WTC11 (cell line): ENCODE results near the gene DDI2. TPM values are rescaled to one million over a fixed set of nuclear protein-coding genes. Genes with fewer than 3 reads are reported as not detected.

Experiments used
- ATAC-seq: fragments of 200-7000 bp; cut with Tn5 transposase; 2 replicates; pipeline ENCODE4 v1.10.0; 2021; ENCODE audit warnings: mild to moderate bottlenecking, moderate library complexity
- CTCF ChIA-PET: fragments of 300-600 bp; sonication (Branson Sonifier 250); formaldehyde crosslinking; loops from one replicate; lab custom pipeline; 2021; ENCODE audit warnings: antibody characterized with exemption; lab: Charles Lee
- POLR2A ChIA-PET: fragments of 350-600 bp; sonication (Branson Sonifier 250); formaldehyde crosslinking; loops from one replicate; lab custom pipeline; 2021; ENCODE audit warnings: antibody characterized with exemption; lab: Charles Lee
- DNase-seq: peaks from one replicate; pipeline ENCODE4 v3.0.0; 2021; ENCODE audit warnings: low spot score
- H3K27ac Mint-ChIP-seq: 2 replicates; pipeline ENCODE4 v1.8.0; 2021; ENCODE audit warnings: mixed read lengths
- H3K27me3 Mint-ChIP-seq: 2 replicates; pipeline ENCODE4 v1.8.0; 2021; ENCODE audit warnings: low read depth, mild to moderate bottlenecking, moderate library complexity, mixed read lengths
- H3K36me3 Mint-ChIP-seq: 2 replicates; pipeline ENCODE4 v1.8.0; 2021; ENCODE audit warnings: mixed read lengths
- H3K4me1 Mint-ChIP-seq: 2 replicates; pipeline ENCODE4 v1.8.0; 2022; ENCODE audit warnings: mixed read lengths
- H3K4me3 Mint-ChIP-seq: 2 replicates; pipeline ENCODE4 v1.8.0; 2021; ENCODE audit warnings: mild to moderate bottlenecking, moderate library complexity, mixed read lengths
- H3K9me3 Mint-ChIP-seq: 2 replicates; pipeline ENCODE4 v1.8.0; 2021; ENCODE audit warnings: mixed read lengths
- ELF4 ChIP-seq: sonication (generic); formaldehyde crosslinking; IDR thresholded peaks from 2 replicates; pipeline ENCODE4 v1.8.1; 2022; ENCODE audit warnings: low read depth, mild to moderate bottlenecking, moderate library complexity, missing genetic modification reagents
- GABPB1 ChIP-seq: sonication (generic); formaldehyde crosslinking; IDR thresholded peaks from 2 replicates; pipeline ENCODE4 v1.8.1; 2023; ENCODE audit warnings: mild to moderate bottlenecking, missing genetic modification reagents
- IRF2 ChIP-seq: sonication (generic); formaldehyde crosslinking; IDR thresholded peaks from 2 replicates; pipeline ENCODE4 v1.8.0; 2022; ENCODE audit warnings: low read depth, missing genetic modification reagents, borderline replicate concordance
- JAZF1 ChIP-seq: fragments of 250-450 bp; sonication (Bioruptor Pico); IDR thresholded peaks from 2 replicates; pipeline ENCODE4 v1.9.0; 2021; ENCODE audit warnings: moderate library complexity, mild to moderate bottlenecking, inconsistent platforms
- KAT7 ChIP-seq: sonication (generic); formaldehyde crosslinking; IDR thresholded peaks from 2 replicates; pipeline ENCODE4 v1.8.1; 2023; ENCODE audit warnings: missing genetic modification reagents, mild to moderate bottlenecking, borderline replicate concordance
- MXD4 ChIP-seq: fragments of 250-450 bp; sonication (Bioruptor Pico); IDR thresholded peaks from 2 replicates; pipeline ENCODE4 v1.8.0; 2021; ENCODE audit warnings: mild to moderate bottlenecking, moderate library complexity, borderline replicate concordance
- NFYB ChIP-seq: sonication (generic); formaldehyde crosslinking; conservative IDR thresholded peaks from 2 replicates; pipeline ENCODE4 v1.8.0; 2022; ENCODE audit warnings: low read depth, missing genetic modification reagents
- OVOL2 ChIP-seq: fragments of 250-450 bp; sonication (Bioruptor Pico); IDR thresholded peaks from 2 replicates; pipeline ENCODE4 v1.9.0; 2021; ENCODE audit warnings: mild to moderate bottlenecking, borderline replicate concordance
- RELA ChIP-seq: sonication (generic); formaldehyde crosslinking; IDR thresholded peaks from 2 replicates; pipeline ENCODE4 v1.8.1; 2022; ENCODE audit warnings: missing genetic modification reagents, mild to moderate bottlenecking, borderline replicate concordance
- TEAD4 ChIP-seq: sonication (generic); formaldehyde crosslinking; IDR thresholded peaks from 2 replicates; pipeline ENCODE4 v1.8.0; 2022; ENCODE audit warnings: mild to moderate bottlenecking, missing genetic modification reagents
- ZBTB43 ChIP-seq: sonication (generic); formaldehyde crosslinking; IDR thresholded peaks from 2 replicates; pipeline ENCODE4 v1.8.1; 2023; ENCODE audit warnings: mild to moderate bottlenecking, missing genetic modification reagents
- ZNF219 ChIP-seq: sonication (generic); formaldehyde crosslinking; IDR thresholded peaks from 2 replicates; pipeline ENCODE4 v1.8.0; 2023; ENCODE audit warnings: missing genetic modification reagents, mild to moderate bottlenecking, borderline replicate concordance
- ZNF423 ChIP-seq: fragments of 250-450 bp; sonication (Bioruptor Pico); IDR thresholded peaks from 2 replicates; pipeline ENCODE4 v2.1.2; 2022; ENCODE audit warnings: mild to moderate bottlenecking, moderate library complexity
- total RNA-seq: library from RNA; stranded (reverse); gene quantifications from 3 replicates; pipeline ENCODE4 v1.2.3, GENCODE V29; 2021
- TF ChIP-seq, protein P1 (sequence below): sonication (generic); formaldehyde crosslinking; IDR thresholded peaks from 2 replicates; pipeline ENCODE4 v1.8.0; 2023; ENCODE audit warnings: missing genetic modification reagents, mild to moderate bottlenecking, borderline replicate concordance
- TF ChIP-seq, protein P2 (sequence below): sonication (generic); formaldehyde crosslinking; IDR thresholded peaks from 2 replicates; pipeline ENCODE4 v1.8.1; 2022; ENCODE audit warnings: low read depth, missing genetic modification reagents, borderline replicate concordance
- TF ChIP-seq, protein P3 (sequence below): sonication (generic); formaldehyde crosslinking; IDR thresholded peaks from 2 replicates; pipeline ENCODE4 v1.8.1; 2023; ENCODE audit warnings: mild to moderate bottlenecking, missing genetic modification reagents, moderate library complexity

Gene DDI2
- total RNA-seq, 1 experiment from 2014 or later, result 34.2 TPM

GRCh38 chr1:15691434-15692032 lies 74.3 kb downstream of the DDI2 start (continued):
- TF ChIP-seq, protein P1, sequence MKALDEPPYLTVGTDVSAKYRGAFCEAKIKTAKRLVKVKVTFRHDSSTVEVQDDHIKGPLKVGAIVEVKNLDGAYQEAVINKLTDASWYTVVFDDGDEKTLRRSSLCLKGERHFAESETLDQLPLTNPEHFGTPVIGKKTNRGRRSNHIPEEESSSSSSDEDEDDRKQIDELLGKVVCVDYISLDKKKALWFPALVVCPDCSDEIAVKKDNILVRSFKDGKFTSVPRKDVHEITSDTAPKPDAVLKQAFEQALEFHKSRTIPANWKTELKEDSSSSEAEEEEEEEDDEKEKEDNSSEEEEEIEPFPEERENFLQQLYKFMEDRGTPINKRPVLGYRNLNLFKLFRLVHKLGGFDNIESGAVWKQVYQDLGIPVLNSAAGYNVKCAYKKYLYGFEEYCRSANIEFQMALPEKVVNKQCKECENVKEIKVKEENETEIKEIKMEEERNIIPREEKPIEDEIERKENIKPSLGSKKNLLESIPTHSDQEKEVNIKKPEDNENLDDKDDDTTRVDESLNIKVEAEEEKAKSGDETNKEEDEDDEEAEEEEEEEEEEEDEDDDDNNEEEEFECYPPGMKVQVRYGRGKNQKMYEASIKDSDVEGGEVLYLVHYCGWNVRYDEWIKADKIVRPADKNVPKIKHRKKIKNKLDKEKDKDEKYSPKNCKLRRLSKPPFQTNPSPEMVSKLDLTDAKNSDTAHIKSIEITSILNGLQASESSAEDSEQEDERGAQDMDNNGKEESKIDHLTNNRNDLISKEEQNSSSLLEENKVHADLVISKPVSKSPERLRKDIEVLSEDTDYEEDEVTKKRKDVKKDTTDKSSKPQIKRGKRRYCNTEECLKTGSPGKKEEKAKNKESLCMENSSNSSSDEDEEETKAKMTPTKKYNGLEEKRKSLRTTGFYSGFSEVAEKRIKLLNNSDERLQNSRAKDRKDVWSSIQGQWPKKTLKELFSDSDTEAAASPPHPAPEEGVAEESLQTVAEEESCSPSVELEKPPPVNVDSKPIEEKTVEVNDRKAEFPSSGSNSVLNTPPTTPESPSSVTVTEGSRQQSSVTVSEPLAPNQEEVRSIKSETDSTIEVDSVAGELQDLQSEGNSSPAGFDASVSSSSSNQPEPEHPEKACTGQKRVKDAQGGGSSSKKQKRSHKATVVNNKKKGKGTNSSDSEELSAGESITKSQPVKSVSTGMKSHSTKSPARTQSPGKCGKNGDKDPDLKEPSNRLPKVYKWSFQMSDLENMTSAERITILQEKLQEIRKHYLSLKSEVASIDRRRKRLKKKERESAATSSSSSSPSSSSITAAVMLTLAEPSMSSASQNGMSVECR (CRISPR knock-in tag), result no peak
- TF ChIP-seq MXD4 (CRISPR knock-in tag) (no peak), ZNF219 (CRISPR knock-in tag) (no peak), IRF2 (CRISPR knock-in tag) (no peak), ZNF423 (CRISPR knock-in tag) (no peak), TEAD4 (CRISPR knock-in tag) (no peak), JAZF1 (CRISPR knock-in tag) (no peak)

- no peak for DNase-seq
- no peaks in the 10 kb centered on the region for H3K4me1 Mint-ChIP-seq
- H3K4me3 Mint-ChIP-seq, result no peak overlapping the region
- 0 out of 2 replicates have a peak, but pooled peaks cover 3% of the 10 kb centered on the region for H3K36me3 Mint-ChIP-seq
- H3K27ac Mint-ChIP-seq, result peak overlapping the region; percentile 87
- ChIA-PET CTCF (no interaction called here), POLR2A (no interaction called here)
- no peak for TF ChIP-seq RELA (CRISPR knock-in tag)
- TF ChIP-seq, protein P2, sequence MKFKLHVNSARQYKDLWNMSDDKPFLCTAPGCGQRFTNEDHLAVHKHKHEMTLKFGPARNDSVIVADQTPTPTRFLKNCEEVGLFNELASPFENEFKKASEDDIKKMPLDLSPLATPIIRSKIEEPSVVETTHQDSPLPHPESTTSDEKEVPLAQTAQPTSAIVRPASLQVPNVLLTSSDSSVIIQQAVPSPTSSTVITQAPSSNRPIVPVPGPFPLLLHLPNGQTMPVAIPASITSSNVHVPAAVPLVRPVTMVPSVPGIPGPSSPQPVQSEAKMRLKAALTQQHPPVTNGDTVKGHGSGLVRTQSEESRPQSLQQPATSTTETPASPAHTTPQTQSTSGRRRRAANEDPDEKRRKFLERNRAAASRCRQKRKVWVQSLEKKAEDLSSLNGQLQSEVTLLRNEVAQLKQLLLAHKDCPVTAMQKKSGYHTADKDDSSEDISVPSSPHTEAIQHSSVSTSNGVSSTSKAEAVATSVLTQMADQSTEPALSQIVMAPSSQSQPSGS (CRISPR knock-in tag), result no peak
- TF ChIP-seq, protein P3, sequence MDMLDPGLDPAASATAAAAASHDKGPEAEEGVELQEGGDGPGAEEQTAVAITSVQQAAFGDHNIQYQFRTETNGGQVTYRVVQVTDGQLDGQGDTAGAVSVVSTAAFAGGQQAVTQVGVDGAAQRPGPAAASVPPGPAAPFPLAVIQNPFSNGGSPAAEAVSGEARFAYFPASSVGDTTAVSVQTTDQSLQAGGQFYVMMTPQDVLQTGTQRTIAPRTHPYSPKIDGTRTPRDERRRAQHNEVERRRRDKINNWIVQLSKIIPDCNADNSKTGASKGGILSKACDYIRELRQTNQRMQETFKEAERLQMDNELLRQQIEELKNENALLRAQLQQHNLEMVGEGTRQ (CRISPR knock-in tag), result no peak
- no peak for TF ChIP-seq GABPB1 (CRISPR knock-in tag)
- TF ChIP-seq NFYB (CRISPR knock-in tag), result no peak
- TF ChIP-seq ZBTB43 (CRISPR knock-in tag), result no peak
- no peak for TF ChIP-seq ELF4 (CRISPR knock-in tag)
- no peak for TF ChIP-seq OVOL2 (CRISPR knock-in tag)
- no peak for TF ChIP-seq KAT7 (CRISPR knock-in tag)
- no peak for ATAC-seq
- H3K27me3 Mint-ChIP-seq, result no peaks in the 10 kb centered on the region
- H3K9me3 Mint-ChIP-seq, result no peaks in the 10 kb centered on the region
Observed at GRCh38 chr1:15692121-15692682, 74.9 kb downstream of the DDI2 start.
